SK-N-SH (cell line): ENCODE data around the gene MATR3.

Source experiments
- CTCF ChIP-seq: fragments of 200-600 bp; sonication (generic); IDR thresholded peaks from 2 replicates; pipeline ENCODE4 v1.6.1; 2017; ENCODE audit warnings: antibody characterized with exemption, mild to moderate bottlenecking, moderate library complexity
- JUND ChIP-seq: IDR thresholded peaks from 2 replicates; pipeline ENCODE4 v1.4.0; 2012
- MEF2A ChIP-seq: IDR thresholded peaks from 2 replicates; pipeline ENCODE4 v1.4.0; 2012; ENCODE audit warnings: low read depth, borderline replicate concordance
- SIN3A ChIP-seq: IDR thresholded peaks from 2 replicates; pipeline ENCODE4 v1.6.1; 2012; ENCODE audit warnings: low read depth, mild to moderate bottlenecking, low read length, moderate library complexity, borderline replicate concordance
- TAF1 ChIP-seq: IDR thresholded peaks from 2 replicates; pipeline ENCODE4 v1.6.1; 2012; ENCODE audit warnings: low read depth, mild to moderate bottlenecking, low read length, moderate library complexity, borderline replicate concordance
- TF ChIP-seq, protein P1 (sequence below): IDR thresholded peaks from 2 replicates; pipeline ENCODE4 v1.4.0; 2012; ENCODE audit warnings: low read depth

DNA sequence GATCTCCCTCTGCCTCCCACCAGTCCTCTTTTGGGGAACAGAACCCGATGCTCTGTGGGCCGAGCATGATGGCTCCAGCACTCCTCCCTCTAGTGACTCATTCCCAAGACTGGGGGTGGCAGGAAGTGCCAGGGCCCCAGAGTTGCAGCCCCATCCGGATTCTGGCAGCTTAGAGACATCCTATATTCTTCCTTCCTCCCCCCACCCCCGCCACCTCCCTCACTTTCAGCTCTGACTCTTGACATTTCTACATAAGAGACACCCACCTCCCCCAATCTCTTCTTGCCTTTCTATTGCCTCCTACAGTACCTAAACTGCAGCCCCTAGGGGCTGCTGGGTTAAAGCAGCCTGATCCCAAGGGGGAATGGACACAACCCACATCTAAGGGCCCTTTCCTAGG, 47.1 kb upstream of the MATR3 start:
- TF ChIP-seq TAF1 (no peak), SIN3A (no peak), JUND (peak; percentile 24; the same call in 1 of the 2 replicates), CTCF (no peak), MEF2A (no peak)
- TF ChIP-seq, protein P1, sequence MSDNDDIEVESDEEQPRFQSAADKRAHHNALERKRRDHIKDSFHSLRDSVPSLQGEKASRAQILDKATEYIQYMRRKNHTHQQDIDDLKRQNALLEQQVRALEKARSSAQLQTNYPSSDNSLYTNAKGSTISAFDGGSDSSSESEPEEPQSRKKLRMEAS: no peak
